H1 (cell line): Measurements from ENCODE around the gene WWP2. TPM values are rescaled to one million over a fixed set of nuclear protein-coding genes. Genes with fewer than 3 reads are reported as not detected.

Experiments used
- CTCF ChIA-PET: fragments of 300-600 bp; sonication (Branson Sonifier 250); formaldehyde crosslinking; loops from one replicate; lab custom pipeline; 2021; ENCODE audit not compliant: partially characterized antibody; lab: Charles Lee
- POLR2A ChIA-PET: fragments of 300-600 bp; sonication (Branson Sonifier 250); formaldehyde crosslinking; loops from one replicate; lab custom pipeline; 2021; ENCODE audit warnings: inconsistent platforms; ENCODE audit not compliant: partially characterized antibody; lab: Charles Lee
- DNase-seq, 2 experiments: peaks; one replicate each; pipeline versions ENCODE4 v3.0.0 to v3.0.0-alpha.2; 2010 to 2022; ENCODE audit warnings: low spot score in 2 of 2, low read depth in 1 of 2, mixed read lengths in 1 of 2
- FAIRE-seq: peaks from 2 replicates; lab custom pipeline; 2011; peaks lifted over from hg19 to GRCh38; lab: Jason Lieb, UNC
- H2AFZ ChIP-seq: 2 replicates; pipeline ENCODE4 v1.8.1; 2012; ENCODE audit warnings: low read length, inconsistent platforms
- H2AK5ac ChIP-seq: 2 replicates; pipeline ENCODE4 v1.6.1; 2013; ENCODE audit warnings: low read depth, low read length
- H2BK120ac ChIP-seq: replicated peaks from 2 replicates; pipeline ENCODE3; 2013; ENCODE audit warnings: low read depth, low read length, inconsistent platforms
- H2BK12ac ChIP-seq: 2 replicates; pipeline ENCODE4 v1.6.1; 2013; ENCODE audit warnings: low read depth, low read length
- H2BK15ac ChIP-seq: 2 replicates; pipeline ENCODE4 v1.6.1; 2013; ENCODE audit warnings: low read length
- H2BK20ac ChIP-seq: 2 replicates; pipeline ENCODE4 v1.6.1; 2013; ENCODE audit warnings: low read length
- H2BK5ac ChIP-seq: 2 replicates; pipeline ENCODE4 v1.6.1; 2013; ENCODE audit warnings: low read depth, low read length
- H3K14ac ChIP-seq: 2 replicates; pipeline ENCODE4 v1.6.1; 2013; ENCODE audit warnings: inconsistent platforms; ENCODE audit not compliant: insufficient read length
- H3K18ac ChIP-seq: 2 replicates; pipeline ENCODE4 v1.6.1; 2013; ENCODE audit warnings: low read length; ENCODE audit errors: extremely low read depth
- H3K23ac ChIP-seq: 2 replicates; pipeline ENCODE4 v1.6.1; 2013; ENCODE audit warnings: inconsistent platforms; ENCODE audit not compliant: insufficient read length
- H3K23me2 ChIP-seq: 2 replicates; pipeline ENCODE4 v1.6.1; 2013; ENCODE audit warnings: low read depth, low read length
- H3K27ac ChIP-seq: 2 replicates; pipeline ENCODE4 v1.6.1; 2011; ENCODE audit warnings: low read depth, low read length, inconsistent platforms
- H3K27me3 ChIP-seq, 4 experiments: replicated peaks in 1 of 4; 1 replicate in 1 of 4; 2 replicates in 3 of 4; pipeline versions ENCODE4 v1.6.1 to v1.8.1; 2011 to 2013; ENCODE audit warnings: low read length in 3 of 4, mild to moderate bottlenecking in 3 of 4, inconsistent platforms in 2 of 4, mixed read lengths in 2 of 4, moderate library complexity in 1 of 4; ENCODE audit not compliant: control insufficient read depth in 3 of 4, insufficient read depth in 3 of 4; ENCODE audit errors: extremely low read depth in 1 of 4
- H3K36me3 ChIP-seq, 4 experiments: 2 replicates each; pipeline versions ENCODE4 v1.6.1 to v1.8.1; 2011 to 2013; ENCODE audit warnings: mild to moderate bottlenecking in 4 of 4, low read length in 3 of 4, moderate library complexity in 2 of 4, control low read depth in 1 of 4, inconsistent platforms in 1 of 4; ENCODE audit not compliant: insufficient read depth in 4 of 4, control insufficient read depth in 2 of 4
- H3K4ac ChIP-seq: replicated peaks from 2 replicates; pipeline ENCODE3; 2013; ENCODE audit warnings: low read length, low read depth, mixed read lengths, inconsistent platforms; ENCODE audit not compliant: insufficient read length
- H3K4me1 ChIP-seq, 4 experiments: replicated peaks in 1 of 4; 1 replicate in 1 of 4; 2 replicates in 3 of 4; pipeline versions ENCODE4 v1.6.1 to v1.8.1; 2011 to 2013; ENCODE audit warnings: low read length in 3 of 4, inconsistent platforms in 2 of 4, mixed read lengths in 1 of 4; ENCODE audit not compliant: insufficient read depth in 4 of 4, control insufficient read depth in 3 of 4
- H3K4me2 ChIP-seq, 2 experiments: 2 replicates each; pipeline versions ENCODE4 v1.6.1 to v1.8.1; 2011 to 2013; ENCODE audit warnings: low read depth in 2 of 2, low read length in 2 of 2, control low read depth in 1 of 2, inconsistent platforms in 1 of 2, mild to moderate bottlenecking in 1 of 2; ENCODE audit not compliant: insufficient read depth in 1 of 2
- H3K4me3 ChIP-seq, 4 experiments: fragments of 200-600, 300-600 bp in 1 of 4; sonication (generic), shearing (Covaris generic), sonication (Bioruptor Twin) in 1 of 4; 2 replicates each; pipeline versions ENCODE4 v1.5.1 to v1.8.1; 2011 to 2016; ENCODE audit warnings: low read length in 4 of 4, low read depth in 3 of 4, control low read depth in 2 of 4, inconsistent platforms in 2 of 4, mild to moderate bottlenecking in 2 of 4, mixed read lengths in 1 of 4, moderate library complexity in 1 of 4; ENCODE audit not compliant: insufficient read depth in 2 of 4; ENCODE audit errors: extremely low read depth in 1 of 4
- H3K56ac ChIP-seq: replicated peaks from 2 replicates; pipeline ENCODE3; 2013; ENCODE audit warnings: low read depth, mild to moderate bottlenecking, mixed read lengths, low read length, inconsistent platforms; ENCODE audit not compliant: insufficient read length
- H3K79me1 ChIP-seq: 2 replicates; pipeline ENCODE4 v1.6.1; 2013; ENCODE audit warnings: low read depth, low read length, control low read depth
- H3K79me2 ChIP-seq, 2 experiments: 2 replicates each; pipeline versions ENCODE4 v1.6.1 to v1.8.1; 2012 to 2013; ENCODE audit warnings: low read length in 2 of 2, mild to moderate bottlenecking in 2 of 2, inconsistent platforms in 1 of 2; ENCODE audit not compliant: insufficient read depth in 2 of 2, control insufficient read depth in 1 of 2
- H3K9ac ChIP-seq, 4 experiments: replicated peaks in 1 of 4; 1 replicate in 1 of 4; 2 replicates in 3 of 4; pipeline versions ENCODE4 v1.6.1 to v1.8.1; 2011 to 2013; ENCODE audit warnings: low read depth in 3 of 4, low read length in 3 of 4, control low read depth in 2 of 4, mild to moderate bottlenecking in 2 of 4, moderate library complexity in 2 of 4, inconsistent platforms in 1 of 4; ENCODE audit errors: extremely low read depth in 1 of 4
- H3K9me3 ChIP-seq, 2 experiments: 2 replicates each; pipeline versions ENCODE4 v1.6.1 to v1.8.1; 2012 to 2013; ENCODE audit warnings: mild to moderate bottlenecking in 2 of 2, moderate library complexity in 2 of 2, control low read depth in 1 of 2, inconsistent platforms in 1 of 2, low read depth in 1 of 2, low read length in 1 of 2, mixed read lengths in 1 of 2; ENCODE audit not compliant: insufficient read depth in 2 of 2
- H4K20me1 ChIP-seq, 2 experiments: replicated peaks in 1 of 2; 2 replicates each; pipeline versions ENCODE3 to v1.8.1; 2011 to 2013; ENCODE audit warnings: inconsistent platforms in 2 of 2, low read length in 2 of 2, mild to moderate bottlenecking in 1 of 2; ENCODE audit not compliant: insufficient read depth in 2 of 2, control insufficient read depth in 1 of 2
- H4K5ac ChIP-seq: 2 replicates; pipeline ENCODE4 v1.6.1; 2013; ENCODE audit warnings: low read length, low read depth, mixed read lengths, inconsistent platforms; ENCODE audit not compliant: insufficient read length
- H4K8ac ChIP-seq: 2 replicates; pipeline ENCODE4 v1.8.0; 2013; ENCODE audit warnings: mild to moderate bottlenecking, moderate library complexity, low read length, inconsistent platforms; ENCODE audit not compliant: insufficient read depth; ENCODE audit errors: extremely low read depth
- H4K91ac ChIP-seq: replicated peaks from 2 replicates; pipeline ENCODE3; 2013; ENCODE audit warnings: low read length, mixed read lengths, inconsistent platforms; ENCODE audit not compliant: insufficient read length
- ATF3 ChIP-seq: IDR thresholded peaks from 2 replicates; pipeline ENCODE4 v1.6.1; 2011; ENCODE audit warnings: low read depth, mild to moderate bottlenecking, low read length; ENCODE audit not compliant: insufficient read depth
- FOSL1 ChIP-seq: IDR thresholded peaks from 2 replicates; pipeline ENCODE4 v1.6.1; 2011; ENCODE audit warnings: mild to moderate bottlenecking, low read depth, low read length, moderate library complexity; ENCODE audit not compliant: insufficient read depth
- GTF2F1 ChIP-seq: IDR thresholded peaks from 2 replicates; pipeline ENCODE4 v1.6.1; 2012; ENCODE audit warnings: low read depth, low read length, improper control_type of control experiment, borderline replicate concordance
- KDM5A ChIP-seq: fragments of 200-600 bp; IDR thresholded peaks from 2 replicates; pipeline ENCODE4 v1.7.1; 2012; ENCODE audit warnings: mild to moderate bottlenecking, low read length, inconsistent platforms, mixed read lengths
- MAFK ChIP-seq: IDR thresholded peaks from 2 replicates; pipeline ENCODE4 v1.6.1; 2012; ENCODE audit warnings: low read depth, mild to moderate bottlenecking, improper control_type of control experiment, low read length
- MAX ChIP-seq: IDR thresholded peaks from 2 replicates; pipeline ENCODE4 v1.6.1; 2012; ENCODE audit warnings: inconsistent platforms
- NANOG ChIP-seq: IDR thresholded peaks from 2 replicates; pipeline ENCODE4 v1.6.1; 2011; ENCODE audit warnings: low read length, low read depth, mild to moderate bottlenecking, inconsistent platforms; ENCODE audit not compliant: insufficient read depth, poor library complexity, severe bottlenecking
- POU5F1 ChIP-seq: IDR thresholded peaks from 2 replicates; pipeline ENCODE4 v1.6.1; 2011; ENCODE audit warnings: low read depth, mild to moderate bottlenecking, low read length, moderate library complexity
- RXRA ChIP-seq: IDR thresholded peaks from 2 replicates; pipeline ENCODE4 v1.6.1; 2011; ENCODE audit warnings: low read depth, mild to moderate bottlenecking, low read length, moderate library complexity; ENCODE audit not compliant: insufficient read depth
- SAP30 ChIP-seq: fragments of 300-600 bp; sonication (generic); IDR thresholded peaks from 2 replicates; pipeline ENCODE4 v1.7.1; 2012; ENCODE audit warnings: low read length, moderate library complexity, mild to moderate bottlenecking, inconsistent platforms; ENCODE audit not compliant: insufficient read depth, insufficient replicate concordance
- SUZ12 ChIP-seq: fragments of 200-600 bp; sonication (generic); IDR thresholded peaks from 2 replicates; pipeline ENCODE4 v1.6.1; 2012; ENCODE audit warnings: mild to moderate bottlenecking, inconsistent platforms, low read length, moderate library complexity, mixed read lengths
- TBP ChIP-seq: IDR thresholded peaks from 2 replicates; pipeline ENCODE4 v1.6.1; 2011; ENCODE audit warnings: low read depth, low read length, improper control_type of control experiment
- TEAD4 ChIP-seq: IDR thresholded peaks from 2 replicates; pipeline ENCODE4 v1.6.1; 2012; ENCODE audit warnings: low read depth, low read length, inconsistent platforms, mixed read lengths
- WGBS, 2 experiments: shearing (Covaris generic) in 1 of 2; methylation state at CpG; one replicate each; pipeline versions ENCODE4 v1.1.6 to v1.1.7; 2013 to 2015; ENCODE audit warnings: low lambda C conversion rate in 2 of 2, mixed read lengths in 2 of 2, inconsistent platforms in 1 of 2, low coverage in 1 of 2, missing lambda C conversion rate in 1 of 2; ENCODE audit not compliant: insufficient replicate concordance in 2 of 2, insufficient coverage in 1 of 2, insufficient read length in 1 of 2; ENCODE audit errors: extremely low coverage in 1 of 2, missing lambda C conversion rate in 1 of 2; 5-methylcytosine and 5-hydroxymethylcytosine counted together
- polyA plus RNA-seq, 7 experiments: library from polyadenylated mRNA; depleted of rRNA in 3 of 7; stranded (reverse) in 5 of 7; unstranded in 2 of 7; fragments of >200 nt in 5 of 7; fragments of 200-250 nt in 2 of 7; gene quantifications; 1 replicate in 5 of 7; 2 replicates in 1 of 7; 4 replicates in 1 of 7; pipeline versions ENCODE4 v1.2.1 to v1.2.3, GENCODE V29; 2011 to 2013; ENCODE audit warnings: missing spikeins in 2 of 7, mixed read lengths in 2 of 7
- total RNA-seq: library from RNA; stranded (reverse); fragmentation: NEBNext Ultra II Directional; extraction: Animal tissue kit (Norgen Biotek cat#: 25700); gene quantifications from 2 replicates; pipeline ENCODE4 v1.2.1, GENCODE V29; 2021

The WWP2 gene
- total and polyA plus RNA-seq, 2 of the 8 experiments (the other 6 are each of a cell fraction or from before 2014, with no cell fraction given): 14.1 to 42.2 TPM

GRCh38 chr16:69940676-69941075, 178.5 kb downstream of the WWP2 start:
- Histone ChIP-seq H3K79me2 (no peaks in the 10 kb centered on the region), H3K79me1 (no peaks in the 10 kb centered on the region; the same call in 1 of the 2 replicates), H2AK5ac (no peak overlapping the region), H3K18ac (no peak overlapping the region), H3K36me3 (peaks cover 2 to 20% (median 7%) of the 10 kb centered on the region in 4 experiments; a peak in 5 of 8 replicates), H3K27ac (no peak overlapping the region), H3K56ac (no peak overlapping the region), H4K5ac (no peak overlapping the region), H3K23me2 (no peaks in the 10 kb centered on the region; the same call in 1 of the 2 replicates), H3K4me1 (peaks cover 0 to 6% (median 1%) of the 10 kb centered on the region in 4 experiments; a peak in 3 of 7 replicates), H3K9me3 (no peaks in the 10 kb centered on the region), H3K4me2 (no peak overlapping the region), H3K9ac (no peak overlapping the region), H3K4ac (no peak overlapping the region), H2BK120ac (no peak overlapping the region), H3K4me3 (no peak overlapping the region), H4K8ac (no peak overlapping the region; the same call in none of the 2 replicates), H3K27me3 (no peaks in the 10 kb centered on the region), H2BK5ac (no peak overlapping the region; the same call in 1 of the 2 replicates), H2BK15ac (no peak overlapping the region), H2BK12ac (no peak overlapping the region), H3K23ac (no peak overlapping the region), H2BK20ac (no peak overlapping the region), H3K14ac (no peak overlapping the region), H2AFZ (no peak overlapping the region), H4K91ac (no peak overlapping the region), H4K20me1 (peaks cover 0 to under 1% of the 10 kb centered on the region in 2 experiments)
- DNase-seq (no peak), FAIRE-seq (no peak)
- ChIA-PET POLR2A (no interaction called here), CTCF (interaction anchor here (0.6 to 5.8 kb wide), 3 partner anchors 10 to 539 kb away, joined by 3 to 44 read pairs (median 6); no protein-coding TSS in a partner anchor)
- 92% methylated on average over 13 of the region's 13 CpGs; no CpG with 5 or more reads in 1 of the 2 experiments for WGBS, 2 experiments
- TF ChIP-seq SAP30 (no peak), MAFK (no peak), TBP (no peak), FOSL1 (no peak), MAX (no peak), NANOG (no peak), SUZ12 (no peak), KDM5A (no peak), TEAD4 (no peak), POU5F1 (no peak), GTF2F1 (no peak), RXRA (no peak), ATF3 (no peak)
